HPDE6-E6E7 (cell line): Measurements from ENCODE around the gene CCDC50.

Experiments
- DNase-seq: peaks from one replicate; pipeline ENCODE4 v3.0.0; 2011; ENCODE audit warnings: missing footprints; ENCODE audit errors: extremely low spot score

Gene CCDC50, protein sequence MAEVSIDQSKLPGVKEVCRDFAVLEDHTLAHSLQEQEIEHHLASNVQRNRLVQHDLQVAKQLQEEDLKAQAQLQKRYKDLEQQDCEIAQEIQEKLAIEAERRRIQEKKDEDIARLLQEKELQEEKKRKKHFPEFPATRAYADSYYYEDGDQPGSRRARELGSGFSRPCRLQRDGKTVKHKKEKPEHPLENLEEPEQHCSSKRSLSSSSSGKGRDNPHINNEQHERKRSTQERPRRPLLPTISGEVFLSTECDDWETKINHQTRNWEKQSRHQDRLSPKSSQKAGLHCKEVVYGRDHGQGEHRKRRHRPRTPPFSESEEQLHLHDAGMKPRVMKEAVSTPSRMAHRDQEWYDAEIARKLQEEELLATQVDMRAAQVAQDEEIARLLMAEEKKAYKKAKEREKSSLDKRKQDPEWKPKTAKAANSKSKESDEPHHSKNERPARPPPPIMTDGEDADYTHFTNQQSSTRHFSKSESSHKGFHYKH

DNA sequence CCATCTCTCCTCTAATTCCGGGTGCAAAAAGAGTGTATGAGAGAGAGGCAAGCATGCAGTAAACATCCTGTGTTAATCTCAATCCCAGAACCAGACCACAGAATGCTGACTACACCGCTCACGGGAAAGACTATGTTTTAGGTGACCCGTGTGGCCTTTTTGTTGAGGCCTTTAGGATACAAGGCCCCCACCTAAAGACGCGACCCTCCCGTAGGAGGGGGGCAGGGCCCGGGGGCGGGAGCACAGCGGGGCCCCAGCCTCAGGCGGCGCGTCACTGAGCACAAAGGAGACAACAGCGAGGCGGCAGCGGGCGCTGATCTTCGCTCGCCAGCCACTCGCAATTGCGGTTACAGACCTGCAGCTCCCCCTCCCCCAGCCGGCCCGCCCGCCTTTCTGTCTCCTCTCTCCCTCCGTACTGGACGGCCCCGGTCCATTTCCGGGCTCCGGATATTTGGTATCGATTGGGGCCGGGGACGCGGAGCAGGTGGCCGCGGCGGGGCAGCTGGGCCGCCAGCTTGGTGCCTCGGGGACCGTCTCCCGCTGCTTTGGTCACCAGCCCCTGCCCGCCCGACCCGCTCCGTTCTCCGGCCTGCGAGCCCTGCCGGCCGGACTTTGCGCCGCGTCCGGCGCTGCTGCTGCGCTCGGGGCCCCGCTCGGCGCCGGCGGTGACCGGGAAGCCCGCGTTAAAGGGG lies at the start of gene CCDC50:
TSS of gene CCDC50 (plus strand) at position 433 of the 692 bp plus-strand sequence. CDS start 281 bp downstream, outside the sequence.
- peak; percentile 51 for DNase-seq

DNA sequence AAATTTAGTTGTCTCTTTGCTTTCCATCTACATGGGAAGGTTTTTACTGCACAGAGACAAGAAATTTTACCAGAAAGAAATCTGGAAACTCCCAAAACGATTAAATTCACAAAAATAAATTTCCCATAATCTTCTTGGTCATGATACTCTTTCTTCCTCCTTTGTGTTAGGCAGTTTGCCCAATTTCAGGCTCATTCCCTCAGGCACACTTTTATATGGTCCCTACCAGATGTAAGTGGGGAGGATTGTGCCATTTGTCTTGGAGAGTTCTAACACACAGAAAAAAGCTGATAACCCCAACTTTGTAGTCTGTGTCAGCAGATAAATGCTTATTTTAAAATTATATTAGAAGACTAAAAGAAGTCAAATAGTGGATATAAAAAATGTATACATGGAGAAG lies 49.1 kb upstream of the CCDC50 start:
- DNase-seq: no peak

DNA sequence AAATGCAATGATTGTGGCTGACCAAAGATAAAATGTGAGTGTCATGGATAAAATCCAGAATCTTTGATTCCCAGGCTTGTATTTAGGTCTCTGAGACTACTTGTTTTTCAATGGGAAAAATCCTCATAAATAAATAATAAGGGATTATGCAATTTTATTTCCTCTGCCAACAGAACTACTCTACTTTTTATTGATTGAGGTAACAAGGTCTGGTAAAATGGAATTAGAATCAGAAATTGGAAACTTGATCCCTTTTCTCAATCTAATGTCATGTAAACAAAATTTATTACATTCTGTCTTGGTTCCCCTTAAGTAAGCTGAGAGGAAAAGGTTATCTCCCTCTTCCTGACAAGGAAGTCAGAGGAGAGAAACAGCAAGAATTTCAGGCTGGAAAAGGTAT lies 48.3 kb upstream of the CCDC50 start:
- no peak for DNase-seq

DNA sequence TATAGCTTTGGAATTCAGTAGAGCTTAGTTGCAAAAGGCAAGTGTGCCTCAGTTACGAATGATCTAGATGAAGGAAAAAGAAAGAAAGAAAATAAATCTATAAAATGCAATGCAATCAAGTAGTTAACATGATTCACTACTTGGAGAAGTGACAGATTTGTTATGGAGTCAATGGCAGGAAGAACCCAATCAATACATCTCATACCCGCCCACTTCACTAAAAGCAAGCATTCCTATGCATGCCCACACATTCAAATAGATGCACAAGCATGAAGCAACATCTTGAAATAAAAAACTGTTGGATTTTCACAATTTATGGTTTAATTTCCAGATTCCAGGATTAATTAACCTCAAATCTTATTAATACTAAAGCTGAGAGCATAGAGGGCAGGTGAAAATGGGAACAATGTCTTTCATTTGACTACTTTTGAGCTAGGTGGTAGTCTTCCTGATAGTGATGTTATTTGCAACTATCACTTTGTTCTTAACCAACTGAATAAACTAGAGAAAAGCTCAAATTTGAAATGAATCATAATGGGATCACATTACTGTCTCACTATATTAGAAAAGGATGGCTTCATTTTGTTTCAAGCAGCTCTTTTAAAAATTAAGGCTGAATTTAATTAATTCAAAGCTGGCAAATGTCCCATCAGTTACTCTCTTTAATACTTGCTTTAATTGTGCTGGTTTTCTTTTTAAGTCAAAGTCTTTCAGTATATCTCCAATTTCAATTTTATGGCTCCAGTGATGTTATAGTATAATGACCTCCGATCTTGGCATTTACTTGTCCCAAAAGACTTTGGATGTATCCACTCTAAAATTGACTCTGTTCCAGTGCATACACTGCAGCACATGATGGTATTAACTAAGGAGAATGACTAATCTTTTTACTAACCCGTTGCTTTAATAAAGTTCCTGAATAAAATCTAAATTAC lies 46.7 kb upstream of the CCDC50 start:
- no peak for DNase-seq

DNA sequence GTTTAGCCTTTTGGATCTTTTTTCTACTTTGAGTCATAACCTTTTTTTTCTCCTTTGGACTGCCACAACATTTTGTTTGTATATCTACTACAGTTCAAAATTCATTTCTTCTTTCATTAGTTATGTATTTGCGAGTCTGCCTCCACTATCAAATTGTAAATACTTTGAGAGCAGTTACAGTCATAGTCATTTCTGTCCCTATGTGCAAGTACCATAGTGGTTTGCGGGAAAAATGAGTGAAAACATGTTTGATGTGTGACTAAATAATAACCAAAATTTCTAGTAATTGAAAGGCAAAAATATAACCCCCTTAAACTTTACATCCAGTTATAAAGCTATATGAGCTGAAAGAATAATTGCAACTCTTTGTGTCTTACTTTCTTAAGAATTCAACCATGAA lies 45.8 kb upstream of the CCDC50 start:
- no peak for DNase-seq

DNA sequence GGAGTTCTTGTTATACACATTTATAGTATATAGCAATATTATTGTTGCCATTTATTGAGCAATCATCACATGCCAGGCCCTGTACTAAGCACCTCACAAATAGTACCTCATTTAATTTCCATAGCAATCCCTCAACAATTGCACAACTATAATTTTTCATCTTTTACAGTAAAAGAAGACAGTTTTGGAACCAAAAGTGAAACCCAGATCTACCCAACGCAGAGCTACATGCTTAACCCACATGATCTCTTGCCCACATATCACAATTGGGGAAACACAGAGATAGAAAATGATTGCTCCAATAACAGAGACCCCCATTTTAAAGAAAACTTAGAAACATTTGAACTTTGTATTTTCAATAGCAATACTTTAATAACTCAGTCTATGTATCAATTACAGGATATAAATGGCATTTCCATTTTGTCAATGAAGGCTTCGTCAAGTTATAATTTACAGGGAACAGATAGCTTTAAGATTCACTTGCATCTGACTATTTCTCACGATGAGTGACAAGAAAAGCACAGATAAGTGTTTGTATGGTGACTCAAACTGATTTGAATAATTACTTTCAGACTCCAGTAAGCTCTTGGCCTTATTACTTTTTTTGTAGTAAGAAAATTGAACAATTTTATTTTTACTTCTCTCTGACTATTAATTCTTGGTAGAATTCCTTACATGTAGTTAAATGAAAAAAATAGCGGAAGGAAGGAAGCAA lies 38.7 kb upstream of the CCDC50 start:
- DNase-seq: no peak

DNA sequence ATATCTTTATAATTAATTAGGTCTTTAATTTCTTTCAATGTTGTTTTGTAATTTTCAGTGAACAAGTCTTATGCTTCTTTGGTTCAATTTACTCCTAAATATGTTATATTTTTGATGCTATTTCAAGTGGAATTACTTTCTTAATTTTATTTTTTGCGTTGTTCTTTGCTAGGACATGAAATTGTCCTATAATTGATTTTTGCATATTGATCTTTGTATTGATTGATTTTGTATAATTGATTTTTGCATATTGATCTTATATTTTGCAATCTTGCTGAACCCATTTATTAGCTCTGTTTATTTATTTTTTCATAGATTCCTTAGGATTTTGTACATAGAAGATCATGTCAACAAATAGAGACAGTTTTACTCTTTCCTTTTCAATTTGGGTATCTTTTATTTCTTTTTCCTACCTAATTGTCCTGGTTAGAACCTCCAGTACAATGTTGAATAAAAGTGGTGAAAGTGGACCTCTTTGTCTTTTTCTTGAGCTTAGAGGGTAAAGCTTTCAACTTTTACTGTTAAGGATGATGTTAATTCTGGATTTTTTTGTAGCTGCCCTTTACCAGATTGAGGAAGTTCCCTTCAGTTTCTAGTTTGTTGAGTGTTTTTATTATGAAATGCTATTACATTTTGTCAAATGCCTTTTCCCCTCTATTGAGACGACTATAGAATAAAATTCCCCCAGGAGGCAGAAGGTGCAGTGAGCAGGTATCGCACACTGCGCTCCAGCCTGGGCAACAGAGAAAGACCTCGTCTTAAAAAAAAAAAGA lies 36.8 kb upstream of the CCDC50 start:
- DNase-seq: no peak

DNA sequence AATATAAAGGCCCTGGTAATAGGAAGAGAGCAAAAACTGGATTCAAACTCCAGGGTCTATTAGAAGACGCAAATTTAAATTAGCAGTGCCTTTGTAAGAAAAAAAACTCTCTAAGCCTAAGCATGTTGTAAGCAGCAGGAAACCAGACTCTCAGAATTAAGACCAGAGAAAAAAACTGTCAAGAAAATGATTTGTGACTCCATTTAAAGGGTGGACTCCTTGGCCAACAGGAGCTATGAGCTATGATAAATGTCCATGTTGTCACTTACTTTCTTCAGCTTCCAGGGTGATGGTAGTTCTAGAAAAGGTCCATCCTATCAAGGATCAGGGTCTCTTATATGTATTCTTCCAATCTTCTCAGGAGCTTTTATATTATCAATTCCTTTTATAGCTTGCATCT lies 34.9 kb upstream of the CCDC50 start:
- no peak for DNase-seq

DNA sequence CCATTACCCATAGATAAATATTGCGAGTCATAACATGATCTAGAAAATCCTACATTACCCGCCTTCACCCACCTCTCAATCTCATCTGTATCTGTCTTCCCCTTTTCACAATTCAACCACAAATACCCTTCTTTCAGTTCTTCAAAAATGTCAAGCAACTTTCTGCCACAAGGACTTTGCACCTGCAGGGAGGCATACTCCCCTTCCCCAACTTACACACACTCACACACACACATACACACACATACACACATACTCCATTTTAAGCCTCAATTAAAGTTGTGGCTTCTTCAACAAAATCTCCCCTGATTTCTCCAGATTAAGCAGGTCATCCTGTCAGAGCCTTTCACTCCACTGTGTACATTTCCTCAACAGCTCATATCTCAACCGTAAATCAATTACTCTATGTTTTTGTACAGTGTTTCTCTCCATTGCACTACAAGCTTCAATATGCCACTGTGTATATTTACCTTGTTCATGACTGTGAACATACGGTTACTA lies 33.1 kb upstream of the CCDC50 start:
- DNase-seq: no peak

DNA sequence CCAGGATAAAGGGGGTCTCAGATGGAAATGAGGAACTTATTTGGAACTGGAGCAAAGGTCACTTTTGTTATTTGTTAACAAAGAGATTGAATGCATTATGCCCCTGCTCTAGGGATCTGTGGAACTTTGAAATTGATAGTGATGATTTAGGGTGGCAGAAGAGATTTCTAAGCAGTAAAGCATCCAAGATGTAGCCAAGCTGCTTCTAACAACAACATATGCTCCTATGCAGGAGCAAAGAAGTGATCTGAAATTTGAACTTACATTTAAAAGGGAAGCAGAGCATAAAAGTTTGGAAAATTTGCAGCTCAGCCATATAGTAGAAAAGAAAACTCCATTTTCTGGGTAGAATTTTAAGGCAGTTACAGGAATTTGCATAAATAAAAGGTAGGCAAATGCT lies 30.3 kb upstream of the CCDC50 start:
- no peak for DNase-seq

DNA sequence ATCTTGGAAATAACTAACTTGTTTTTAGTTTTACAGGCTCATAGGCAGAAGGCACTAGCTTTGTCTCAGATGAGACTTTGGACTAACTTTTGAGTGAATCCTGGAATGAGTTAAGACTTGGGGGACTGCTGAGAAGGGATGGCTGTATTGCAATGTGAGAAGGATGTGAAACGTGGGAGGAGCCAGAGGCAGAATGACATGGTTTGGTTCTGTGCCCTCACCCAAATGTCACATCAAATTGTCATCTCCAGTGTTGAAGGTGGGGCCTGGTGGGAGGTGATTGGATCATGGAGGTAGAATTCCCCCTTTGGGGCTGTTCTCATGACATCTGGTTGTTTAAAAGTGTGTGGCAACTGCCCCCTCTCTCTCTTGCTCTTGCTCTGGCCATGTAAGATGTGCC lies 28.8 kb upstream of the CCDC50 start:
- DNase-seq: no peak

DNA sequence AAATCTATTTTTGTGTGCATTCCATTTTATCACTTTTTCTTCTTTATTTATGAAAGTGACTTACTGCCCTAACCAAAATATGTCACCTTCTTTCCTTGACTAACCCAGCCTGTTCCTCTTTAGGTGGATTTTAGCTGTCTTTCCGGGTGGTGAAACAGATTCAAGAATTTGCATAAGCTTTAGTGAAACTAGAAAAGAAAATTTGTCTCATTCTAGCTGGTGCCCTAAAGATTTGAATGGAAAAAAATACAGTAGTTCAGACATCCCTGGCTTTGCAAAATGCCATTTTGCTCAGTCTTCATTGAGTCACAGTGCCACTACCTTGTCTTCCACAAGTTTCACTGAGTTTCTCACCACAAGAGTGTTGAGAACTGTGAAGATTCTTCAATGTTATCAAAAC lies 28.2 kb upstream of the CCDC50 start:
- DNase-seq: no peak

DNA sequence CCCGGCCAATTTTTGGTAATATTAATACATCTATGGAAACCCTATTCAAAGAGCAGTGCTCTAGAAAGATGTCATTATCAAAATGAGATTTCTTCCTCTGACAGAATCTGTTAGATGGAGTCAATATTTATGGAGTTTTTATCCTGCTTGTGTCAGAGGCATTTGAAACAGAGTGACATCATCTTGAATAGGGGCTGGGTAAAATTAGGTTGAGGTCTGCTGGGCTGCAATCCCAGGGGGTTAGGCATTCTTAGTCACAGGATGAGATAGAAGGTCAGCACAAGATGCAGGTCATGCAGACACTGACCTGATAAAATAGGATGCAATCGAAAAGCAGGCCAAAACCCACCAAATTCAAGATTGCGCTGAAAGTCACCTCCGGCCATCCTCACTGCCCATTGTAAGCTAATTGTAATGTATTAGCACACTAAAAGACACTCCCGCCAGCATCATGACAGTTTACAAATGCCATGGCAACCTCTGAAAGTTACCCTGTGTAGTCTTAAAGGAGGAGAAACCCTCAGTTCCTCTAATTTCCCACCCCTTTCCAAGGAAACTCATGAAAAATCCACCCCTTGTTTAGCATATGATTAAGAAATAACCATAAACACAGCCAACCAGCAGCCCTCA lies 27.3 kb upstream of the CCDC50 start:
- no peak for DNase-seq

DNA sequence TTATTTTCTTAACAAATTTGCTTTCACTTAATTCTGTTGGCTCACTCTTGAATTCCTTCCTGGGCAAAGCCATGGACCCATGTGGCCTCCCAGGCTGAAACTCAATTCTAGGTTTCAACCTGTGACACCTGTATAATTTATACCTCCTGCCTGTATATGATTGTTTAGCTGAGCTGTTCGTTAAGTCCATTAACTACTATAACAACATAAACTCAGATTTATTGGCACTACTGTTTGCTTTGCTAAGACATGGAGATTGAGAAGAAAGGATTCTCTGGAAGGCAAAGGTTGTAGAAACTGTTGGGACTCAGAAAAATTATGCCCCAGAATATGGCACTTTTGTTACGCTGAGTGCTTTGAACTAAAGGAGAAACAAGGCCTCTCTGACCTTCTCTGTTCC lies 26.7 kb upstream of the CCDC50 start:
- no peak for DNase-seq

DNA sequence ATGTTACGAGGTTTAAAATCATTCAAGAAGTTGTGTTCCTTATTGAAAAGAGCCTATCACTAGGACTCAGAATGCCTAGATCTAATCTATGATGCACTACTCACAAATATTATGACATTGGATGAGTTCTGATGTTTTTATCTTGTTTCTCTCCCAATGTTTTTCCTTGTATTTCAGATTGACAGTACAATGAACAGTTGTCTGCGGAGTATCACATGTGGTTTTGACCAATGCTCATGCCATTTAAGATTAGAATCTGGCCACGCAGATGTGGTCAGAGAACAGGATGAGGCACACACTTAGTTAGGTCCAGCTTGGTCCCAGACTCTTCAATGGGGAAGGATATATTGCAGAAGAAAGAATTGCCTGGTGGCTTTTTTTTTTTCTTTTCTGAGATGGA lies 25.6 kb upstream of the CCDC50 start:
- DNase-seq: no peak

DNA sequence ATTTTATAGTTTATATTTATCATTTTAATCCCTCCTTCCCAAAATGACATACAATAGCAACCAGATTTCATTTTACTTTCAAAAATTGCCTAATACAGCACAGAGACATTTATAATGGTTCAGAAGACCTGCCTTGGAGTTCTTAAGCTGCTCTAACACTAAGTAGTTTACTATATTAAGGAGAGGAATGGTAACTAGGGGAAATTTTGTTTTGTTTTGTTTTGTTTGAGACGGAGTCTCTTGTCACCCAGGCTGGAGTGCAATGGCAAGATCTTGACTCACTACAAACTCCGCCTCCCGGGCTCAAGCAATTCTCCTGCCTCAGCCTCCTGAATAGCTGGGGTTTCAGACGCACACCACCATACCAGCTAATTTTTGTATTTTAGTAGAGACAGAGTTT lies 22.8 kb upstream of the CCDC50 start:
- DNase-seq: no peak

DNA sequence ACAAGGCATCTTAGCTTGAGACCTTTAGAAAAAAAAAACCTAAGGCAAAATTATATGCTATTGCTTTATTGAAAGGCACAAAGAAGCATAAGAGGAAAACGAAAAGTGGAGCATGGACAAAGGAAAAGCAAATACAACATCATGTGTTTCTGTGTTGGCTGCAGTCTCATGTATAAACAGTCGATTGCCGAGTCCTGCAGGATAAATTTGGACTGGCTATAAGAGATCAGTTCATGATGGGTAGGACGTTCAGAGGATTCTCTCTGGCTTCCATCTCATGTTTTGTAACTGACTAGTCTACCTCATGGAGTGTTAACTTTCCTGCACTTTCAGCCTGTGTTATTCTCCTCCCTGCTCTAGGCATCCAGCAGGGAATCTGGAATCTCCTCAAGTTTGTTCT lies 21.9 kb upstream of the CCDC50 start:
- no peak for DNase-seq

DNA sequence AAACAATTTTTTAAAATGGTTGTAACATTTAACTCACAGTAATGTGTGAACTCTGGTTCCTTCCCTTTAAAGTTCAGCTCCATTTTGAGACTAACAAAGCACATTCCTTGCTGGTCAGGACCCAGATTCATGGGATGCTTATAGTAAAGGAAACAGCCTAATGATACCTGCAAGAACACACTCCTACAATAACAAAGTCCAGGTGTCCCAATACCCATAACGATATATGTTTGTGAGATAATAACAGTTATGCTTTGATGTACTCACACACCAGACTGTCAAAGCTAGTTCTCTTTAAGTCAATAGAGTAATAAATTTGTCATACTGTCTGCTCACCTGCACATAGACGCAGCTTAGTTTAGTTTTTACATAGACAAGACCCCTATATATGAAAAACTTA lies 15.9 kb upstream of the CCDC50 start:
- no peak for DNase-seq

DNA sequence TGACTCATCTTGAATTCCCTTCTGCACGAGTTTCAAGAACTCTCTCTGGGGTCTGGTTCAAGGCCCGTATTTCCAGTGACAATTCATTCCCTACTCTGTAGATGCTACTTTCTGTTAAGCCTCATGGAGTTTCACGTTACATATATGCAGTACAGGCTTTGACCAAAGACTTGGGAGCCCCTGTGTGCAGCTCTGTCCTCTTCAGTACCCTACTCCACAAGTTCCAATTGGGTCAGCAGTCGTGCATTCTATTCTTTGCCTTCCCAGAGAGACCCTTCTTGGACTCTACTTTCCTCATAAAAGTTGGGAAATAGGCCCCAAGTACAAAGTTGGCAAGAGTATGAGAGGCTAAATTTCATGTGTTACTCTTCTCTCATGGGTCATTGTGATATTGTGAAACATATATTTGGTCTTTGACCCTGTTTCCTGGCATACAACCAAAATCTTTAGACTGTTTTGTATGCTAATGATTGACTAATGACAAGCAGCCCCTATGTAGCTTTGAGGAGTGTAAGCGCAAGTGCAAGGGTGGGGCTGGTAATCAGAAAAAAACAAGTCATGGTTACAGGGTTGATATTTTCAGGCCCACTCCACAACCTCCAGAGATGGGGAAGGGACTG lies 15.0 kb upstream of the CCDC50 start:
- no peak for DNase-seq
